AG10803 (cell line): ENCODE results near the gene CYP1A2.

Source experiments
- DNase-seq: peaks from one replicate; pipeline ENCODE4 v3.0.0; 2010; ENCODE audit warnings: low read depth
- H3K4me3 ChIP-seq: 2 replicates; pipeline ENCODE4 v1.5.1; 2011; ENCODE audit warnings: mild to moderate bottlenecking, low read length, control low read depth
- CTCF ChIP-seq: conservative IDR thresholded peaks from 2 replicates; pipeline ENCODE4 v1.5.1; 2011; ENCODE audit warnings: mild to moderate bottlenecking, low read length, control low read depth, inconsistent platforms

The CYP1A2 gene

GRCh38 chr15:74801311-74801997, 52.8 kb downstream of the CYP1A2 start:
- no peak for TF ChIP-seq CTCF
- no peak overlapping the region for H3K4me3 ChIP-seq
- DNase-seq: no peak

GRCh38 chr15:74802290-74802689, 53.6 kb downstream of the CYP1A2 start:
- H3K4me3 ChIP-seq: no peak overlapping the region
- DNase-seq: no peak
- no peak for TF ChIP-seq CTCF

- TF ChIP-seq CTCF: no peak
- DNase-seq: no peak
- H3K4me3 ChIP-seq: no peak overlapping the region
Measured at GRCh38 chr15:74802862-74803447, 54.3 kb downstream of the CYP1A2 start.

GRCh38 chr15:74804935-74805334, 56.3 kb downstream of the CYP1A2 start:
- TF ChIP-seq CTCF: no peak
- no peak for DNase-seq
- H3K4me3 ChIP-seq: no peak overlapping the region
